DOHH2 (cell line): Measurements from ENCODE around the gene ECE1.

Source experiments
- CTCF ChIP-seq: fragments of 200-600 bp; sonication (generic); IDR thresholded peaks from one replicate; pipeline ENCODE4 v1.5.1; 2014; ENCODE audit warnings: antibody characterized with exemption, mild to moderate bottlenecking, low read depth, low read length; ENCODE audit not compliant: poor library complexity, severe bottlenecking
- EZH2phosphoT487 ChIP-seq: fragments of 200-600 bp; sonication (generic); IDR thresholded peaks from 2 replicates; pipeline ENCODE4 v1.6.1; 2017; ENCODE audit warnings: borderline replicate concordance, mild to moderate bottlenecking, antibody characterized with exemption, low read length, moderate library complexity, mixed read lengths

GRCh38 chr1:21254335-21254951 is 35.8 kb downstream of the ECE1 start:
- TF ChIP-seq EZH2phosphoT487 (no peak), CTCF (no peak)
